H9 (cell line): ENCODE measurements around the gene ABCB8. TPM values are rescaled to one million over a fixed set of nuclear protein-coding genes. Genes with fewer than 3 reads are reported as not detected.
A peak's percentile ranks its signal among the peaks of the same experiment; 100 is the strongest.

Experiments
- DNase-seq: peaks from one replicate; pipeline ENCODE4 v3.0.0-alpha.2; 2017
- H2AFZ ChIP-seq: one replicate; pipeline ENCODE4 v1.6.1; 2013; ENCODE audit warnings: mild to moderate bottlenecking, low read length, control low read depth, moderate library complexity
- H2AK5ac ChIP-seq: 2 replicates; pipeline ENCODE4 v1.6.1; 2013; ENCODE audit warnings: low read length, control low read depth, mixed read lengths; ENCODE audit not compliant: insufficient read length
- H2BK120ac ChIP-seq: one replicate; pipeline ENCODE4 v1.6.1; 2013; ENCODE audit warnings: low read depth, mild to moderate bottlenecking, low read length, control low read depth, inconsistent platforms; ENCODE audit not compliant: poor library complexity, severe bottlenecking
- H2BK12ac ChIP-seq: 2 replicates; pipeline ENCODE4 v1.6.1; 2013; ENCODE audit warnings: low read length, control low read depth, mixed read lengths, low read depth; ENCODE audit not compliant: insufficient read length
- H2BK15ac ChIP-seq: 2 replicates; pipeline ENCODE4 v1.6.1; 2013; ENCODE audit warnings: low read depth, low read length, control low read depth
- H2BK20ac ChIP-seq: one replicate; pipeline ENCODE4 v1.6.1; 2013; ENCODE audit warnings: low read depth, mild to moderate bottlenecking, low read length, control low read depth, inconsistent platforms; ENCODE audit not compliant: poor library complexity, severe bottlenecking
- H2BK5ac ChIP-seq: 2 replicates; pipeline ENCODE4 v1.6.1; 2013; ENCODE audit warnings: low read length, control low read depth, mixed read lengths; ENCODE audit not compliant: insufficient read length
- H3K14ac ChIP-seq: 2 replicates; pipeline ENCODE4 v1.6.1; 2013; ENCODE audit warnings: low read length, control low read depth; ENCODE audit not compliant: insufficient read depth
- H3K18ac ChIP-seq: 2 replicates; pipeline ENCODE4 v1.6.1; 2013; ENCODE audit warnings: low read depth, mild to moderate bottlenecking, mixed read lengths, low read length, control low read depth; ENCODE audit not compliant: insufficient read length
- H3K23ac ChIP-seq: 2 replicates; pipeline ENCODE4 v1.6.1; 2013; ENCODE audit warnings: low read length, control low read depth, mixed read lengths, low read depth; ENCODE audit not compliant: insufficient read length
- H3K23me2 ChIP-seq: 2 replicates; pipeline ENCODE4 v1.6.1; 2013; ENCODE audit warnings: low read depth, mild to moderate bottlenecking, mixed read lengths, low read length, control low read depth; ENCODE audit not compliant: insufficient read length, poor library complexity, severe bottlenecking
- H3K27ac ChIP-seq: 2 replicates; pipeline ENCODE4 v1.5.1; 2013; ENCODE audit warnings: low read length, control low read depth, mixed read lengths, low read depth; ENCODE audit not compliant: insufficient read length
- H3K27me3 ChIP-seq: 2 replicates; pipeline ENCODE4 v1.6.1; 2013; ENCODE audit warnings: low read length, control low read depth, inconsistent platforms; ENCODE audit not compliant: insufficient read depth
- H3K4ac ChIP-seq: 2 replicates; pipeline ENCODE4 v1.6.1; 2013; ENCODE audit warnings: low read depth, mild to moderate bottlenecking, control low read depth, inconsistent platforms, low read length, moderate library complexity
- H3K4me1 ChIP-seq: 2 replicates; pipeline ENCODE4 v1.6.1; 2013; ENCODE audit warnings: low read length, control low read depth, inconsistent platforms; ENCODE audit not compliant: insufficient read depth
- H3K4me2 ChIP-seq: 2 replicates; pipeline ENCODE4 v1.6.1; 2013; ENCODE audit warnings: low read length, control low read depth, mixed read lengths; ENCODE audit not compliant: insufficient read length, insufficient read depth
- H3K56ac ChIP-seq: 2 replicates; pipeline ENCODE4 v1.6.1; 2013; ENCODE audit warnings: low read depth, mild to moderate bottlenecking, mixed read lengths, low read length, control low read depth; ENCODE audit not compliant: insufficient read length
- H3K79me1 ChIP-seq: 2 replicates; pipeline ENCODE4 v1.6.1; 2013; ENCODE audit warnings: low read depth, mild to moderate bottlenecking, moderate library complexity, low read length, control low read depth, inconsistent platforms; ENCODE audit not compliant: insufficient read depth, poor library complexity, severe bottlenecking
- H3K79me2 ChIP-seq: 2 replicates; pipeline ENCODE4 v1.6.1; 2013; ENCODE audit warnings: low read length, control low read depth, inconsistent platforms; ENCODE audit not compliant: insufficient read depth
- H3K9ac ChIP-seq: 2 replicates; pipeline ENCODE4 v1.6.1; 2013; ENCODE audit warnings: low read length, control low read depth, mixed read lengths; ENCODE audit not compliant: insufficient read length; ENCODE audit errors: extremely low read depth
- H3K9me3 ChIP-seq: one replicate; pipeline ENCODE4 v1.6.1; 2013; ENCODE audit warnings: low read depth, low read length, inconsistent platforms; ENCODE audit not compliant: control insufficient read depth
- H3T11ph ChIP-seq: one replicate; pipeline ENCODE4 v1.6.1; 2013; ENCODE audit warnings: mild to moderate bottlenecking, low read length, control low read depth, inconsistent platforms
- H4K20me1 ChIP-seq: one replicate; pipeline ENCODE4 v1.6.1; 2013; ENCODE audit not compliant: control insufficient read depth, insufficient read length, insufficient read depth
- H4K5ac ChIP-seq: 2 replicates; pipeline ENCODE4 v1.6.1; 2013; ENCODE audit warnings: low read depth, mild to moderate bottlenecking, mixed read lengths, low read length, control low read depth; ENCODE audit not compliant: insufficient read length
- H4K8ac ChIP-seq: replicated peaks from 2 replicates; pipeline ENCODE4 v1.6.1; 2013; ENCODE audit warnings: low read length, control low read depth, mixed read lengths, low read depth; ENCODE audit not compliant: insufficient read length
- H4K91ac ChIP-seq: 2 replicates; pipeline ENCODE4 v1.6.1; 2013; ENCODE audit warnings: low read depth, mild to moderate bottlenecking, moderate library complexity, mixed read lengths, low read length, control low read depth; ENCODE audit not compliant: insufficient read length
- H3K27ac Mint-ChIP-seq, 3 experiments: 2 replicates in 2 of 3; 3 replicates in 1 of 3; pipeline ENCODE4 v1.8.0; 2020 to 2021; ENCODE audit warnings: mixed read lengths in 3 of 3, mild to moderate bottlenecking in 1 of 3, moderate library complexity in 1 of 3
- H3K27me3 Mint-ChIP-seq: 2 replicates; pipeline ENCODE4 v1.8.0; 2021; ENCODE audit warnings: low read depth, mild to moderate bottlenecking, moderate library complexity, mixed read lengths
- H3K36me3 Mint-ChIP-seq, 3 experiments: 2 replicates in 2 of 3; 3 replicates in 1 of 3; pipeline ENCODE4 v1.8.0; 2020 to 2021; ENCODE audit warnings: low read depth in 3 of 3, mixed read lengths in 3 of 3; ENCODE audit not compliant: insufficient read depth in 1 of 3
- H3K4me1 Mint-ChIP-seq, 2 experiments: 2 replicates each; pipeline ENCODE4 v1.8.0; 2020; ENCODE audit warnings: mixed read lengths in 2 of 2
- H3K4me3 Mint-ChIP-seq, 2 experiments: 2 replicates in 1 of 2; 3 replicates in 1 of 2; pipeline ENCODE4 v1.8.0; 2020 to 2021; ENCODE audit warnings: mild to moderate bottlenecking in 2 of 2, mixed read lengths in 2 of 2, moderate library complexity in 1 of 2
- H3K9me3 Mint-ChIP-seq, 2 experiments: 2 replicates in 1 of 2; 3 replicates in 1 of 2; pipeline ENCODE4 v1.8.0; 2020; ENCODE audit warnings: mild to moderate bottlenecking in 2 of 2, mixed read lengths in 2 of 2, moderate library complexity in 1 of 2
- CTCF ChIP-seq: fragments of 200-600 bp; sonication (generic); conservative IDR thresholded peaks from 3 replicates; pipeline ENCODE4 v1.8.0; 2021; ENCODE audit warnings: antibody characterized with exemption, mild to moderate bottlenecking
- WGBS: extraction: QIAGEN DNeasy Blood & Tissue Kit; methylation state at CpG from one replicate; pipeline ENCODE4 v1.1.7; 2013; ENCODE audit warnings: missing lambda C conversion rate, low lambda C conversion rate, mixed read lengths; ENCODE audit not compliant: insufficient read length; ENCODE audit errors: extremely low coverage; 5-methylcytosine and 5-hydroxymethylcytosine counted together
- total RNA-seq: library from RNA; stranded (reverse); gene quantifications from 2 replicates; pipeline ENCODE4 v1.2.1, GENCODE V29; 2021

ABCB8 gene
- total RNA-seq, 1 experiment from 2014 or later: 22.1 TPM

GRCh38 chr7:150997817-150998216, 30.4 kb upstream of the ABCB8 start:
- H3K4me1 Mint-ChIP-seq: peaks cover 2 to 18% of the 10 kb centered on the region in 2 experiments
- H3K4me2 ChIP-seq: no peak overlapping the region
- H3K79me2 ChIP-seq: no peaks in the 10 kb centered on the region
- no peak overlapping the region for H2BK5ac ChIP-seq
- H3K79me1 ChIP-seq: no peaks in the 10 kb centered on the region
- H3K56ac ChIP-seq: no peak overlapping the region
- H3K4me3 Mint-ChIP-seq: 0 out of 5 replicates have a peak overlapping the region, but pooled peaks of 1 of the 2 experiments have one; percentile 16
- H3K4ac ChIP-seq: no peak overlapping the region
- H3K14ac ChIP-seq: no peak overlapping the region; the same call in 1 of the 2 replicates
- H4K91ac ChIP-seq: no peak overlapping the region
- no peaks in the 10 kb centered on the region for H3K23me2 ChIP-seq
- no peaks in the 10 kb centered on the region; the same call in 1 of the 2 replicates for H3K4me1 ChIP-seq
- no peak overlapping the region for H3K9ac ChIP-seq
- no peaks in the 10 kb centered on the region for H3K27me3 ChIP-seq
- no peak overlapping the region for H3K23ac ChIP-seq
- H4K20me1 ChIP-seq: no peaks in the 10 kb centered on the region
- peak; percentile 17 for DNase-seq
- H3K36me3 Mint-ChIP-seq: peaks cover 0 to 2% (median 0%) of the 10 kb centered on the region in 3 experiments; a peak in 1 of 7 replicates
- no peak overlapping the region for H2AFZ ChIP-seq
- H3K18ac ChIP-seq: no peak overlapping the region
- H4K5ac ChIP-seq: no peak overlapping the region
- no peak overlapping the region for H2BK15ac ChIP-seq
- no peaks in the 10 kb centered on the region for H3K9me3 Mint-ChIP-seq
- no peak overlapping the region for H3T11ph ChIP-seq
- H2BK120ac ChIP-seq: no peak overlapping the region
- no peak overlapping the region for H4K8ac ChIP-seq
- TF ChIP-seq CTCF: no peak
- no CpG with 5 or more reads among the region's 5 CpGs for WGBS
- H2BK12ac ChIP-seq: no peak overlapping the region
- H3K27ac Mint-ChIP-seq: no peak overlapping the region
- H3K27me3 Mint-ChIP-seq: peaks cover 1% of the 10 kb centered on the region
- H3K9me3 ChIP-seq: no peaks in the 10 kb centered on the region
- H2BK20ac ChIP-seq: no peak overlapping the region
- no peak overlapping the region for H2AK5ac ChIP-seq
- no peak overlapping the region for H3K27ac ChIP-seq
